ENCODE data around the gene SMIM35.

DNA sequence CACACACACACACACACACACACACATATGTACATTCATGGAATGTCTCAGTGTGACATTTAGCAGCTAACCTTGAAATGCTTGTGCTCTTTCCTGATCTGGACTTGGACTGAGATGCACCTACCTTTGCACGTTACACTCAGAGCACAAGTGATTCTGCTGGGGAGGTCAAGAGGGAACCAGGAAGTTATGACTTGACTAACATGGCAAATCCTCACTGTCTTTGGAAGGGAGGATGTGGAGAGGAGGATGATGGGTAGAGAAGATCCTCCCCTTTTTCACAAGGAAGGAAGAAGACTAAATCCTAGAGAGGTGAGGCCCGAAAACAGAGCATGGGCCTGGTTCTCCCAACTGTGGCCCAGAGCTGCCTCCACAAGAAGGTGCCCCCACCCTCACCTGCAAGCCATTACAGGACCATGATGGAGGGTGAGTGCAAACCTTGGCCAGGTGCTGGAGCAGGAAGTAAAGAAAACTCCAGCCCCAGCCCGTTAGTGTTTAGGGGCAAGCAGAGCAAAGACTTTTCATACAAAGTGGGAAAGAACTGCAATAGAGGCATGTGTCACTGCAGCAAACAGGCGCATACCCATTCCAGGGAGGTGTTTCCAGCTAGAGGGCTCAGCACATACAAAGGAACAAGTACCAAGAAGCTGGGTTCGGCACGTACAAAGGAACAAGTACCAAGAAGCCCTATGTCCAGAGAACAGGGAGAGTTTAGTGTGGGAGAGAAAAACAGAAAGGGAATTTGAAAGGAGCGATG lies 39.5 kb upstream of the SMIM35 start:
- TF ChIP-seq, protein P1, sequence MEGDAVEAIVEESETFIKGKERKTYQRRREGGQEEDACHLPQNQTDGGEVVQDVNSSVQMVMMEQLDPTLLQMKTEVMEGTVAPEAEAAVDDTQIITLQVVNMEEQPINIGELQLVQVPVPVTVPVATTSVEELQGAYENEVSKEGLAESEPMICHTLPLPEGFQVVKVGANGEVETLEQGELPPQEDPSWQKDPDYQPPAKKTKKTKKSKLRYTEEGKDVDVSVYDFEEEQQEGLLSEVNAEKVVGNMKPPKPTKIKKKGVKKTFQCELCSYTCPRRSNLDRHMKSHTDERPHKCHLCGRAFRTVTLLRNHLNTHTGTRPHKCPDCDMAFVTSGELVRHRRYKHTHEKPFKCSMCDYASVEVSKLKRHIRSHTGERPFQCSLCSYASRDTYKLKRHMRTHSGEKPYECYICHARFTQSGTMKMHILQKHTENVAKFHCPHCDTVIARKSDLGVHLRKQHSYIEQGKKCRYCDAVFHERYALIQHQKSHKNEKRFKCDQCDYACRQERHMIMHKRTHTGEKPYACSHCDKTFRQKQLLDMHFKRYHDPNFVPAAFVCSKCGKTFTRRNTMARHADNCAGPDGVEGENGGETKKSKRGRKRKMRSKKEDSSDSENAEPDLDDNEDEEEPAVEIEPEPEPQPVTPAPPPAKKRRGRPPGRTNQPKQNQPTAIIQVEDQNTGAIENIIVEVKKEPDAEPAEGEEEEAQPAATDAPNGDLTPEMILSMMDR (IDR thresholded peaks at IDR 0.05), result no peak
- TF ChIP-seq POLR2A (IDR thresholded peaks at IDR 0.05), result no peak
